A549 treated with Mapracorat at 1 μM for 4 hours (cell line): ENCODE data around the gene NDUFS5. TPM values are rescaled to one million over a fixed set of nuclear protein-coding genes. Genes with fewer than 3 reads are reported as not detected.

ENCODE experiments used
- total RNA-seq: library from RNA; stranded (reverse); fragments of 200-300 nt; extraction: Qiagen RNA extraction; gene quantifications from 5 replicates; pipeline ENCODE4 v1.2.3, GENCODE V29; 2022

Gene NDUFS5
- 404 to 617 TPM (median 421 TPM) in 5 replicates for total RNA-seq

GRCh38 chr1:39026051-39026865 is at the start of gene NDUFS5:
Gene NDUFS5 (plus strand): TSS chr1:39026350. CDS start chr1:39028725, 2,375 bp downstream.

GRCh38 chr1:38990738-38991637 is 35.2 kb upstream of the NDUFS5 start, which contains the start of gene AKIRIN1:
Gene AKIRIN1 (plus strand): TSS chr1:38991276. CDS start chr1:38991381, 105 bp downstream.

Other genes with a start within 250 kb of the NDUFS5 start
- gene RRAGC, start 166.6 kb upstream of the NDUFS5 start, total RNA-seq: 29.8 to 32.1 TPM (median 31.1 TPM) in 5 replicates
- gene MYCBP, start 153.0 kb upstream of the NDUFS5 start, total RNA-seq: 13.0 to 21.3 TPM (median 19.7 TPM) in 5 replicates
- gene GJA9, start 144.8 kb upstream of the NDUFS5 start, total RNA-seq: not detected in 5 replicates
- 1.6 to 2.8 TPM (median 1.8 TPM) in 5 replicates for gene RHBDL2, start 84.5 kb upstream of the NDUFS5 start, total RNA-seq
- gene AKIRIN1, start 35.1 kb upstream of the NDUFS5 start, total RNA-seq: 42.2 to 47.8 TPM (median 45.3 TPM) in 5 replicates
- 34.6 to 39.1 TPM (median 36.6 TPM) in 5 replicates for gene MACF1, start 178.3 kb downstream of the NDUFS5 start, total RNA-seq